HEK293 (cell line): ENCODE results near the gene ERF.

Experiments used
- CTCF ChIA-PET: fragments of 350-600 bp; formaldehyde crosslinking; extraction: SDS; loops from one replicate; lab custom pipeline; 2021; ENCODE audit warnings: antibody characterized with exemption; lab: Yijun Ruan, JAX
- POLR2A ChIA-PET: fragments of 300-600 bp; formaldehyde crosslinking; extraction: SDS; loops from one replicate; lab custom pipeline; 2020; ENCODE audit warnings: antibody characterized with exemption, inconsistent platforms; lab: Yijun Ruan, JAX
- H3K27ac ChIP-seq: fragments of 200-500 bp; sonication (Bioruptor generic); 2 replicates; pipeline ENCODE4 v1.5.1; 2014; ENCODE audit warnings: low read depth, low read length, control low read depth, inconsistent platforms; ENCODE audit errors: extremely low read depth
- H3K36me3 ChIP-seq, 2 experiments: fragments of 200-500 bp in 1 of 2; sonication (Bioruptor generic) in 1 of 2; 1 replicate in 1 of 2; 2 replicates in 1 of 2; pipeline ENCODE4 v1.5.1; 2014 to 2017; ENCODE audit warnings: inconsistent platforms in 2 of 2, low read length in 2 of 2; ENCODE audit not compliant: control insufficient read depth in 2 of 2, insufficient read depth in 1 of 2
- H3K4me1 ChIP-seq: fragments of 200-500 bp; sonication (Bioruptor generic); 2 replicates; pipeline ENCODE4 v1.5.1; 2014; ENCODE audit warnings: mild to moderate bottlenecking, low read length, inconsistent platforms; ENCODE audit not compliant: control insufficient read depth, insufficient read depth
- H3K4me3 ChIP-seq: 2 replicates; pipeline ENCODE4 v1.5.1; 2011; ENCODE audit warnings: low read depth, mild to moderate bottlenecking, control low read depth, low read length, moderate library complexity
- H3K9me3 ChIP-seq: fragments of 200-500 bp; sonication (Bioruptor generic); 2 replicates; pipeline ENCODE4 v1.5.1; 2014; ENCODE audit warnings: low read depth, low read length, inconsistent platforms; ENCODE audit not compliant: control insufficient read depth, insufficient read depth
- BCL11B ChIP-seq: fragments of 450-650 bp; formaldehyde crosslinking; IDR thresholded peaks from 2 replicates; pipeline ENCODE4 v1.5.1; 2016; ENCODE audit warnings: low read depth, missing biosample characterization, missing genetic modification characterization
- GLI4 ChIP-seq: fragments of 450-650 bp; formaldehyde crosslinking; IDR thresholded peaks from 2 replicates; pipeline ENCODE4 v1.5.1; 2016; ENCODE audit warnings: missing biosample characterization, missing genetic modification characterization
- IKZF3 ChIP-seq: fragments of 450-650 bp; IDR thresholded peaks from 2 replicates; pipeline ENCODE4 v1.5.0; 2018; ENCODE audit warnings: missing biosample characterization, mild to moderate bottlenecking, missing genetic modification characterization, moderate library complexity
- KLF7 ChIP-seq: fragments of 450-650 bp; formaldehyde crosslinking; IDR thresholded peaks from 2 replicates; pipeline ENCODE4 v1.5.1; 2016; ENCODE audit warnings: missing biosample characterization, missing genetic modification characterization, borderline replicate concordance
- SCRT2 ChIP-seq: fragments of 450-650 bp; formaldehyde crosslinking; IDR thresholded peaks from 2 replicates; pipeline ENCODE4 v1.5.1; 2016; ENCODE audit warnings: missing biosample characterization, missing genetic modification characterization
- TCF7L2 ChIP-seq: IDR thresholded peaks from 2 replicates; pipeline ENCODE4 v1.6.1; 2011; ENCODE audit warnings: low read depth, mild to moderate bottlenecking, inconsistent platforms, low read length, moderate library complexity, borderline replicate concordance
- ZBTB17 ChIP-seq: fragments of 450-650 bp; formaldehyde crosslinking; IDR thresholded peaks from 2 replicates; pipeline ENCODE4 v1.5.1; 2016; ENCODE audit warnings: missing biosample characterization, missing genetic modification characterization
- ZFP37 ChIP-seq: fragments of 450-650 bp; formaldehyde crosslinking; IDR thresholded peaks from 2 replicates; pipeline ENCODE4 v1.5.1; 2016; ENCODE audit warnings: missing biosample characterization, missing genetic modification characterization
- ZNF133 ChIP-seq: fragments of 450-650 bp; formaldehyde crosslinking; IDR thresholded peaks from 2 replicates; pipeline ENCODE4 v1.5.1; 2016; ENCODE audit warnings: missing biosample characterization, missing genetic modification characterization
- ZNF157 ChIP-seq: fragments of 450-650 bp; formaldehyde crosslinking; IDR thresholded peaks from 2 replicates; pipeline ENCODE4 v1.5.1; 2016; ENCODE audit warnings: missing biosample characterization, missing genetic modification characterization
- ZNF223 ChIP-seq: fragments of 450-650 bp; formaldehyde crosslinking; IDR thresholded peaks from 2 replicates; pipeline ENCODE4 v1.5.1; 2016; ENCODE audit warnings: missing biosample characterization, missing genetic modification characterization
- ZNF302 ChIP-seq: fragments of 450-650 bp; formaldehyde crosslinking; IDR thresholded peaks from 2 replicates; pipeline ENCODE4 v1.5.1; 2016; ENCODE audit warnings: missing biosample characterization, missing genetic modification characterization, low read depth
- ZNF449 ChIP-seq: fragments of 450-650 bp; formaldehyde crosslinking; IDR thresholded peaks from 2 replicates; pipeline ENCODE4 v1.5.1; 2017; ENCODE audit warnings: missing biosample characterization, mild to moderate bottlenecking, missing genetic modification characterization, moderate library complexity
- ZNF555 ChIP-seq: fragments of 450-650 bp; formaldehyde crosslinking; conservative IDR thresholded peaks from 2 replicates; pipeline ENCODE4 v1.5.1; 2017; ENCODE audit warnings: missing biosample characterization, mild to moderate bottlenecking, missing genetic modification characterization, inconsistent platforms
- ZNF623 ChIP-seq: fragments of 450-650 bp; formaldehyde crosslinking; IDR thresholded peaks from 2 replicates; pipeline ENCODE4 v1.5.1; 2016; ENCODE audit warnings: missing biosample characterization, missing genetic modification characterization
- ZNF658 ChIP-seq: fragments of 450-650 bp; formaldehyde crosslinking; IDR thresholded peaks from 2 replicates; pipeline ENCODE4; 2016; ENCODE audit warnings: missing biosample characterization, missing genetic modification characterization
- TF ChIP-seq, protein P1 (sequence below): fragments of 450-650 bp; IDR thresholded peaks from 2 replicates; pipeline ENCODE4 v1.5.1; 2018; ENCODE audit warnings: missing biosample characterization, missing genetic modification characterization
- TF ChIP-seq, protein P2 (sequence below): fragments of 450-650 bp; formaldehyde crosslinking; IDR thresholded peaks from 2 replicates; pipeline ENCODE4 v1.5.1; 2017; ENCODE audit warnings: missing biosample characterization, missing genetic modification characterization

Gene ERF

GRCh38 chr19:42226886-42227285, 28.0 kb downstream of the ERF start:
- Histone ChIP-seq H3K4me3 (no peak overlapping the region), H3K4me1 (no peaks in the 10 kb centered on the region), H3K36me3 (peaks cover 68 to 84% of the 10 kb centered on the region in 2 experiments), H3K27ac (0 out of 2 replicates have a peak overlapping the region, but pooled peaks have one; percentile 31), H3K9me3 (no peaks in the 10 kb centered on the region)
- no peak for TF ChIP-seq GLI4 (tag by site-specific recombination)
- no peak for TF ChIP-seq ZNF157 (tag by site-specific recombination)
- TF ChIP-seq BCL11B (tag by site-specific recombination) = no peak
- no peak for TF ChIP-seq ZNF449 (tag by site-specific recombination)
- no peak for TF ChIP-seq ZNF302 (tag by site-specific recombination)
- TF ChIP-seq ZBTB17 (tag by site-specific recombination) = peak; percentile 62
- TF ChIP-seq IKZF3 (tag by site-specific recombination) = 0 out of 2 replicates have a peak, but pooled peaks have one; percentile 25
- POLR2A ChIA-PET = interaction anchor here (0.5 to 2.8 kb wide), 5 partner anchors 8 to 154 kb away, joined by 3 to 10 read pairs (median 5); partner anchors contain the start of gene GSK3A
- CTCF ChIA-PET = interaction anchor here (0.5 to 1.5 kb wide), 9 partner anchors 8 to 1106 kb away, joined by 3 to 9 read pairs (median 3); no protein-coding TSS in a partner anchor

GRCh38 chr19:42225718-42226292, 29.1 kb downstream of the ERF start:
- H3K4me3 ChIP-seq = no peak overlapping the region
- POLR2A ChIA-PET = interaction anchor here (1.0 to 2.8 kb wide), 4 partner anchors 9 to 17 kb away, joined by 3 to 10 read pairs (median 6); partner anchors contain the start of gene GSK3A
- H3K4me1 ChIP-seq = peaks cover 5% of the 10 kb centered on the region; the same call in 1 of the 2 replicates
- no peaks in the 10 kb centered on the region for H3K9me3 ChIP-seq
- CTCF ChIA-PET = interaction anchor here (0.9 to 1.5 kb wide), 2 partner anchors 49 to 117 kb away, joined by 3 to 9 read pairs; no protein-coding TSS in a partner anchor
- TF ChIP-seq SCRT2 (tag by site-specific recombination) (peak; percentile 36; the same call in 1 of the 2 replicates), ZNF555 (tag by site-specific recombination) (no peak)
- TF ChIP-seq, all 188 proteins: peak for 1
- H3K36me3 ChIP-seq = peaks cover 64 to 73% of the 10 kb centered on the region in 2 experiments
- no peak overlapping the region for H3K27ac ChIP-seq

DNA sequence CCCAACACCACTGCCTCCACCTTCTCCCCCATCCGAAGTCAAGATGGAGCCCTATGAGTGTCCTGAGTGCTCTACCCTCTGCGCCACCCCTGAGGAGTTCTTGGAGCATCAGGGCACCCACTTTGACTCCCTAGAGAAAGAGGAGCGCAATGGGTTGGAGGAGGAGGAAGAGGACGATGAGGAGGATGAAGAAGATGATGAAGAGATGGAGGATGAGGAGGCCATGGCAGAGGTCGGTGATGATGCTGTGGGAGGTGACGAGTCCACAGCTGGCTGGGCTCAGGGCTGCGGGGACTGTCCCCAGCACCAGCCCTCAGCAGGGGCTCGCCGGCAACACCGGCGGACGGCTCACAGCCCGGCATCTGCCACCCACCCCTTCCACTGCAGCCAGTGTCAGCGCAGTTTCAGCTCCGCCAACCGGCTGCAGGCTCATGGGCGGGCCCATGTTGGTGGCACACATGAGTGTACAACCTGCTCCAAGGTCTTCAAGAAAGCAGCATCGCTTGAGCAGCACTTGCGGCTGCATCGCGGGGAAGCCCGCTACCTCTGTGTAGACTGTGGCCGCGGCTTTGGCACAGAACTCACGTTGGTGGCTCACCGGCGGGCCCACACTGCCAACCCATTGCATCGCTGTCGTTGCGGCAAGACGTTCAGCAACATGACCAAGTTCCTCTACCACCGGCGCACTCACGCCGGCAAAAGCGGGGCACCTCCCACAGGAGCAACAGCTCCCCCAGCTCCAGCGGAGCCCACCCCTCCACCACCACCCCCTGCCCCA, 29.8 kb downstream of the ERF start:
- CTCF ChIA-PET = no interaction called here
- TF ChIP-seq, protein P1, sequence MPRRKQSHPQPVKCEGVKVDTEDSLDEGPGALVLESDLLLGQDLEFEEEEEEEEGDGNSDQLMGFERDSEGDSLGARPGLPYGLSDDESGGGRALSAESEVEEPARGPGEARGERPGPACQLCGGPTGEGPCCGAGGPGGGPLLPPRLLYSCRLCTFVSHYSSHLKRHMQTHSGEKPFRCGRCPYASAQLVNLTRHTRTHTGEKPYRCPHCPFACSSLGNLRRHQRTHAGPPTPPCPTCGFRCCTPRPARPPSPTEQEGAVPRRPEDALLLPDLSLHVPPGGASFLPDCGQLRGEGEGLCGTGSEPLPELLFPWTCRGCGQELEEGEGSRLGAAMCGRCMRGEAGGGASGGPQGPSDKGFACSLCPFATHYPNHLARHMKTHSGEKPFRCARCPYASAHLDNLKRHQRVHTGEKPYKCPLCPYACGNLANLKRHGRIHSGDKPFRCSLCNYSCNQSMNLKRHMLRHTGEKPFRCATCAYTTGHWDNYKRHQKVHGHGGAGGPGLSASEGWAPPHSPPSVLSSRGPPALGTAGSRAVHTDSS = peak; percentile 99
- no peak for TF ChIP-seq ZNF223 (tag by site-specific recombination)
- no peak overlapping the region for H3K27ac ChIP-seq
- H3K4me1 ChIP-seq = peaks cover 7% of the 10 kb centered on the region; the same call in 1 of the 2 replicates
- POLR2A ChIA-PET = interaction anchor here (0.9 to 2.8 kb wide), 4 partner anchors 10 to 172 kb away, joined by 3 to 11 read pairs (median 8); partner anchors contain the start of gene GSK3A
- H3K36me3 ChIP-seq = peaks cover 58 to 68% of the 10 kb centered on the region in 2 experiments
- H3K4me3 ChIP-seq = no peak overlapping the region
- no peaks in the 10 kb centered on the region for H3K9me3 ChIP-seq

- peak overlapping the region; percentile 87 for H3K4me3 ChIP-seq
- ChIA-PET CTCF (interaction anchor here (0.6 to 3.5 kb wide), 8 partner anchors 9 to 88 kb away, joined by 3 to 16 read pairs (median 3); partner anchors contain the start of genes GSK3A and PAFAH1B3), POLR2A (interaction anchor here (0.6 to 6.0 kb wide), 6 partner anchors 9 to 23 kb away, joined by 3 to 67 read pairs (median 4); partner anchors contain the start of gene GSK3A)
- peaks cover 23% of the 10 kb centered on the region for H3K4me1 ChIP-seq
- peak overlapping the region; percentile 89 for H3K27ac ChIP-seq
- H3K9me3 ChIP-seq = no peaks in the 10 kb centered on the region
- H3K36me3 ChIP-seq = peaks cover 22 to 32% of the 10 kb centered on the region in 2 experiments
- TF ChIP-seq, protein P2, sequence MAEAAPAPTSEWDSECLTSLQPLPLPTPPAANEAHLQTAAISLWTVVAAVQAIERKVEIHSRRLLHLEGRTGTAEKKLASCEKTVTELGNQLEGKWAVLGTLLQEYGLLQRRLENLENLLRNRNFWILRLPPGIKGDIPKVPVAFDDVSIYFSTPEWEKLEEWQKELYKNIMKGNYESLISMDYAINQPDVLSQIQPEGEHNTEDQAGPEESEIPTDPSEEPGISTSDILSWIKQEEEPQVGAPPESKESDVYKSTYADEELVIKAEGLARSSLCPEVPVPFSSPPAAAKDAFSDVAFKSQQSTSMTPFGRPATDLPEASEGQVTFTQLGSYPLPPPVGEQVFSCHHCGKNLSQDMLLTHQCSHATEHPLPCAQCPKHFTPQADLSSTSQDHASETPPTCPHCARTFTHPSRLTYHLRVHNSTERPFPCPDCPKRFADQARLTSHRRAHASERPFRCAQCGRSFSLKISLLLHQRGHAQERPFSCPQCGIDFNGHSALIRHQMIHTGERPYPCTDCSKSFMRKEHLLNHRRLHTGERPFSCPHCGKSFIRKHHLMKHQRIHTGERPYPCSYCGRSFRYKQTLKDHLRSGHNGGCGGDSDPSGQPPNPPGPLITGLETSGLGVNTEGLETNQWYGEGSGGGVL (tag by site-specific recombination) = 0 out of 2 replicates have a peak, but pooled peaks have one; percentile 3
- TF ChIP-seq ZNF658 (tag by site-specific recombination) = no peak
- TF ChIP-seq KLF7 = no peak
- TF ChIP-seq ZNF449 (tag by site-specific recombination) = 0 out of 2 replicates have a peak, but pooled peaks have one; percentile 4
- no peak for TF ChIP-seq ZNF555 (tag by site-specific recombination)
- TF ChIP-seq ZNF133 = no peak
- 0 out of 2 replicates have a peak, but pooled peaks have one; percentile 6 for TF ChIP-seq ZFP37 (tag by site-specific recombination)
- TF ChIP-seq ZNF623 (tag by site-specific recombination) = no peak
- TF ChIP-seq TCF7L2 = no peak
These were observed 34.2 kb downstream of the ERF start for GRCh38 chr19:42220751-42221097.
